ENCODE measurements around the gene CYP4F2. TPM values are rescaled to one million over a fixed set of nuclear protein-coding genes. Genes with fewer than 3 reads are reported as not detected.
"Not testable (repeated sequence)": the region's sequence is repeated elsewhere in the genome, so short reads cannot be mapped to it uniquely, and the experiment has no call there.

CYP4F2 gene
- total RNA-seq, 3 donors from 2014 or later, result 1.6 to 9.1 (median 8.6) TPM

- H3K9me3 ChIP-seq, result no peaks in the 10 kb centered on the region
- intact Hi-C loops (cut with DNase I, micrococcal nuclease), result loop anchor here in 1 of 2 donors (5.0 kb wide), 1 partner anchor 351 kb away; the partner anchor contains the start of gene FAM32A
- peak; percentile 95 to 99 (median 98) for DNase-seq
- ATAC-seq, result peak; percentile 97
- no peaks in the 10 kb centered on the region for H3K36me3 ChIP-seq (ENCODE audit: low read depth)
- peak overlapping the region; percentile 83 for H3K4me3 ChIP-seq
- TF ChIP-seq CTCF (IDR thresholded peaks at IDR 0.05), result no peak
- H3K4me1 ChIP-seq (ENCODE audit: low read depth), result peaks cover 9% of the 10 kb centered on the region
Measured at GRCh38 chr19:15836330-15837220, 61.3 kb downstream of the CYP4F2 start.

GRCh38 chr19:15835565-15836329 lies 62.1 kb downstream of the CYP4F2 start:
- peak in 1 of 3 donors; percentile 43 for DNase-seq
- peak; percentile 32 for ATAC-seq
- not testable (repeated sequence) for H3K4me1 ChIP-seq (ENCODE audit: low read depth); H3K36me3 ChIP-seq (ENCODE audit: low read depth); H3K9me3 ChIP-seq
- H3K4me3 ChIP-seq, result peak overlapping the region; percentile 83
- intact Hi-C loops (cut with DNase I, micrococcal nuclease), result loop anchor here in 1 of 2 donors (5.0 kb wide), 1 partner anchor 352 kb away; the partner anchor contains the start of gene FAM32A

- H3K4me1 ChIP-seq (ENCODE audit: low read depth); DNase-seq; H3K36me3 ChIP-seq (ENCODE audit: low read depth); intact Hi-C loops (cut with DNase I, micrococcal nuclease); ATAC-seq; H3K4me3 ChIP-seq; H3K9me3 ChIP-seq: not testable (repeated sequence)
Measured at GRCh38 chr19:15834232-15834631, 63.6 kb downstream of the CYP4F2 start.

- no peak for TF ChIP-seq CTCF (IDR thresholded peaks at IDR 0.05)
- no peak overlapping the region for H3K4me3 ChIP-seq
- ATAC-seq (no peak), DNase-seq (no peak)
- H3K4me1 ChIP-seq (ENCODE audit: low read depth), result peaks cover 6% of the 10 kb centered on the region
- H3K9me3 ChIP-seq, result no peaks in the 10 kb centered on the region
- intact Hi-C loops (cut with DNase I, micrococcal nuclease), result no loop called here
- H3K36me3 ChIP-seq (ENCODE audit: low read depth), result no peaks in the 10 kb centered on the region
Measured at GRCh38 chr19:15831626-15832025, 66.2 kb downstream of the CYP4F2 start.

- no peak for TF ChIP-seq CTCF (IDR thresholded peaks at IDR 0.05)
- DNase-seq, result no peak
- no peaks in the 10 kb centered on the region for H3K36me3 ChIP-seq (ENCODE audit: low read depth)
- no peak for ATAC-seq
- intact Hi-C loops (cut with DNase I, micrococcal nuclease), result no loop called here
- no peaks in the 10 kb centered on the region for H3K4me1 ChIP-seq (ENCODE audit: low read depth)
- H3K4me3 ChIP-seq, result no peak overlapping the region
- no peaks in the 10 kb centered on the region for H3K9me3 ChIP-seq
Measured at GRCh38 chr19:15829786-15830185, 68.1 kb downstream of the CYP4F2 start.

GRCh38 chr19:15829306-15829698 lies 68.6 kb downstream of the CYP4F2 start:
- Histone ChIP-seq H3K9me3 (no peaks in the 10 kb centered on the region), H3K4me1 (ENCODE audit: low read depth) (no peaks in the 10 kb centered on the region), H3K36me3 (ENCODE audit: low read depth) (no peaks in the 10 kb centered on the region), H3K4me3 (no peak overlapping the region)
- intact Hi-C loops (cut with DNase I, micrococcal nuclease), result no loop called here
- TF ChIP-seq CTCF (IDR thresholded peaks at IDR 0.05), result no peak
- no peak for ATAC-seq
- no peak for DNase-seq

GRCh38 chr19:15828611-15829305 lies 69.1 kb downstream of the CYP4F2 start:
- intact Hi-C loops (cut with DNase I, micrococcal nuclease); H3K36me3 ChIP-seq (ENCODE audit: low read depth); H3K4me1 ChIP-seq (ENCODE audit: low read depth); H3K4me3 ChIP-seq; H3K9me3 ChIP-seq: not testable (repeated sequence)
- peak; percentile 55 for ATAC-seq
- DNase-seq, result peak in 1 of 3 donors; percentile 44
